ENCODE results near the gene COL18A1.

DNA sequence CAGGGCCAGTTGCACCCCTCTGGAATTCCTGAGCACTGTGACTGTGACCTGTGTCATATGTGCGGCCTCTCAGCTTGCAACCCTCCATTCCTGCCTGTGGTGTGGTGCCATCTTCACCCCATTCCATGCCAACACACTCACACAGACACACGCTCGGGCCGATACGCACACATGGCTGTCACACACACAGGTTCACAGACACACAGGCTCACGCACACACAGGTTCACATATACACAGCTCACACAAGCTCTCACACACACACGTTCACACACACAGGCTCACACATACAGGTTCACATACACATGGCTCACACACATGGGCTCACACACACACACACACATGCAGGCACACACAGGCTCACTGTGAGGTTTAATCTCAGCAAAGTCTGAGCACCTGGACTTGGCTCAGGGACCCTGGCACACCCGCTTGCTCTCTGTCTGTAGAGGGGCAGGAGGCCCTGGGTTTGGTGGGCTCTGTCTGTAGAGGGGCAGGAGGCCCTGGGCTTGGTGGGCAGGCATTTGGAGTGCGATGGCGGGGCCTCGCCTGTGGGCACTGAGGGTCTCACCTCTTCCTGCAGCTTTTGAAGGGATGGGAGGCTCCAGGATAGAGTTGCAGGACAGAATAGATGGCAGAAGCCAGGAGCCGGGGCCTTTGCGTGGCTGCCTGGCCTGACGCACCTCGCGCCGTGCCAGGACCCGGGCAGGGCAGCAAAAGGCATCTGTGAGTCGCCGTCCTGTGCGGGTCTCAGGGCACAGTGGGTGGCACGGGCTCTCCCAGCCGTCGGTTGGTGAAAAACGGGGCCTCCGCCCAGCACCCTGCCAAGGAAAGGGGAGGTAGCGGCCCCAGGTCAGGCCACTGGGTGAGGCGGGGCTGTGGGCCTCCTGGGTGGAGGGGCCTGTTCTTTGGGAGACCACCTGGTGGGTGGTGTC lies 17.1 kb downstream of the COL18A1 start:
- TF ChIP-seq, protein P1, sequence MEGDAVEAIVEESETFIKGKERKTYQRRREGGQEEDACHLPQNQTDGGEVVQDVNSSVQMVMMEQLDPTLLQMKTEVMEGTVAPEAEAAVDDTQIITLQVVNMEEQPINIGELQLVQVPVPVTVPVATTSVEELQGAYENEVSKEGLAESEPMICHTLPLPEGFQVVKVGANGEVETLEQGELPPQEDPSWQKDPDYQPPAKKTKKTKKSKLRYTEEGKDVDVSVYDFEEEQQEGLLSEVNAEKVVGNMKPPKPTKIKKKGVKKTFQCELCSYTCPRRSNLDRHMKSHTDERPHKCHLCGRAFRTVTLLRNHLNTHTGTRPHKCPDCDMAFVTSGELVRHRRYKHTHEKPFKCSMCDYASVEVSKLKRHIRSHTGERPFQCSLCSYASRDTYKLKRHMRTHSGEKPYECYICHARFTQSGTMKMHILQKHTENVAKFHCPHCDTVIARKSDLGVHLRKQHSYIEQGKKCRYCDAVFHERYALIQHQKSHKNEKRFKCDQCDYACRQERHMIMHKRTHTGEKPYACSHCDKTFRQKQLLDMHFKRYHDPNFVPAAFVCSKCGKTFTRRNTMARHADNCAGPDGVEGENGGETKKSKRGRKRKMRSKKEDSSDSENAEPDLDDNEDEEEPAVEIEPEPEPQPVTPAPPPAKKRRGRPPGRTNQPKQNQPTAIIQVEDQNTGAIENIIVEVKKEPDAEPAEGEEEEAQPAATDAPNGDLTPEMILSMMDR (IDR thresholded peaks at IDR 0.05) = no peak
- no peak for TF ChIP-seq POLR2A (IDR thresholded peaks at IDR 0.05)
